ENCODE data around the gene SLC35E3. TPM values are rescaled to one million over a fixed set of nuclear protein-coding genes. Genes with fewer than 3 reads are reported as not detected.

The SLC35E3 gene
- total and polyA plus RNA-seq, 2 of the 13 experiments (the other 11 are each of a cell fraction or from before 2014, with no cell fraction given) = 13.0 to 22.1 TPM

DNA sequence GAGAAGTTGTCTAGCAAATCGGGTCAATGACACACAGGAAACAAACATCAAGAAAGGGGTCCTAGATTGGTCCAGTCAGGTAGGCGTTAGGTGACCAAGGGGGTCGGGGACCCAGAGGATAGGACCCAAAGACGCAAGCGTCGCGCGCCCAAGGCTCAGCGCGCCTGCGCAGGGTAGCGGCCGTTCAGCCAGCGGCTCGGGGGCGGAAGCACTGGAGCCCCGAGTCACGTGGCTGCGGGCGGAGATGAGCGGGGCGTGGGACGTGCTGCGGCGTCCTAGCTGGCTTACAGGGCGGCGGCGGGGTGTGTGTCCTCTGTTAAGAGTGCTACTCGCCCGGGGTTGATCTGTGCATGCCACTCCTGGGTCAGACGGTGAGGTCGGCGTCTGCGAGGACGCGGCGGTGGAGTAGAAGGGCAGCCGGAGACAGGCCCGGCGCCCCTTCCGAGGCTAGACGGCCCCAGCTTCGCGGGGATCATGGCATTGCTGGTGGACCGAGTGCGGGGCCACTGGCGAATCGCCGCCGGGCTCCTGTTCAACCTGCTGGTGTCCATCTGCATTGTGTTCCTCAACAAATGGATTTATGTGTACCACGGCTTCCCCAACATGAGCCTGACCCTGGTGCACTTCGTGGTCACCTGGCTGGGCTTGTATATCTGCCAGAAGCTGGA, at the start of gene SLC35E3 (continued):
- TF ChIP-seq TCF12 (IDR thresholded peaks at IDR 0.05) = no peak
- 0 out of 2 replicates have a peak, but pooled peaks have one; percentile 78 for TF ChIP-seq TCF12 (CRISPR knock-in tag; IDR thresholded peaks at IDR 0.05)
- TF ChIP-seq, protein P1, sequence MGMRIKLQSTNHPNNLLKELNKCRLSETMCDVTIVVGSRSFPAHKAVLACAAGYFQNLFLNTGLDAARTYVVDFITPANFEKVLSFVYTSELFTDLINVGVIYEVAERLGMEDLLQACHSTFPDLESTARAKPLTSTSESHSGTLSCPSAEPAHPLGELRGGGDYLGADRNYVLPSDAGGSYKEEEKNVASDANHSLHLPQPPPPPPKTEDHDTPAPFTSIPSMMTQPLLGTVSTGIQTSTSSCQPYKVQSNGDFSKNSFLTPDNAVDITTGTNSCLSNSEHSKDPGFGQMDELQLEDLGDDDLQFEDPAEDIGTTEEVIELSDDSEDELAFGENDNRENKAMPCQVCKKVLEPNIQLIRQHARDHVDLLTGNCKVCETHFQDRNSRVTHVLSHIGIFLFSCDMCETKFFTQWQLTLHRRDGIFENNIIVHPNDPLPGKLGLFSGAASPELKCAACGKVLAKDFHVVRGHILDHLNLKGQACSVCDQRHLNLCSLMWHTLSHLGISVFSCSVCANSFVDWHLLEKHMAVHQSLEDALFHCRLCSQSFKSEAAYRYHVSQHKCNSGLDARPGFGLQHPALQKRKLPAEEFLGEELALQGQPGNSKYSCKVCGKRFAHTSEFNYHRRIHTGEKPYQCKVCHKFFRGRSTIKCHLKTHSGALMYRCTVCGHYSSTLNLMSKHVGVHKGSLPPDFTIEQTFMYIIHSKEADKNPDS (CRISPR knock-in tag; IDR thresholded peaks at IDR 0.05) = no peak
- no peak for TF ChIP-seq BRD4 (CRISPR knock-in tag; IDR thresholded peaks at IDR 0.05)
- TF ChIP-seq, protein P2, sequence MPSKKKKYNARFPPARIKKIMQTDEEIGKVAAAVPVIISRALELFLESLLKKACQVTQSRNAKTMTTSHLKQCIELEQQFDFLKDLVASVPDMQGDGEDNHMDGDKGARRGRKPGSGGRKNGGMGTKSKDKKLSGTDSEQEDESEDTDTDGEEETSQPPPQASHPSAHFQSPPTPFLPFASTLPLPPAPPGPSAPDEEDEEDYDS (CRISPR knock-in tag; IDR thresholded peaks at IDR 0.05) = peak; percentile 71
- TF ChIP-seq, protein P3, sequence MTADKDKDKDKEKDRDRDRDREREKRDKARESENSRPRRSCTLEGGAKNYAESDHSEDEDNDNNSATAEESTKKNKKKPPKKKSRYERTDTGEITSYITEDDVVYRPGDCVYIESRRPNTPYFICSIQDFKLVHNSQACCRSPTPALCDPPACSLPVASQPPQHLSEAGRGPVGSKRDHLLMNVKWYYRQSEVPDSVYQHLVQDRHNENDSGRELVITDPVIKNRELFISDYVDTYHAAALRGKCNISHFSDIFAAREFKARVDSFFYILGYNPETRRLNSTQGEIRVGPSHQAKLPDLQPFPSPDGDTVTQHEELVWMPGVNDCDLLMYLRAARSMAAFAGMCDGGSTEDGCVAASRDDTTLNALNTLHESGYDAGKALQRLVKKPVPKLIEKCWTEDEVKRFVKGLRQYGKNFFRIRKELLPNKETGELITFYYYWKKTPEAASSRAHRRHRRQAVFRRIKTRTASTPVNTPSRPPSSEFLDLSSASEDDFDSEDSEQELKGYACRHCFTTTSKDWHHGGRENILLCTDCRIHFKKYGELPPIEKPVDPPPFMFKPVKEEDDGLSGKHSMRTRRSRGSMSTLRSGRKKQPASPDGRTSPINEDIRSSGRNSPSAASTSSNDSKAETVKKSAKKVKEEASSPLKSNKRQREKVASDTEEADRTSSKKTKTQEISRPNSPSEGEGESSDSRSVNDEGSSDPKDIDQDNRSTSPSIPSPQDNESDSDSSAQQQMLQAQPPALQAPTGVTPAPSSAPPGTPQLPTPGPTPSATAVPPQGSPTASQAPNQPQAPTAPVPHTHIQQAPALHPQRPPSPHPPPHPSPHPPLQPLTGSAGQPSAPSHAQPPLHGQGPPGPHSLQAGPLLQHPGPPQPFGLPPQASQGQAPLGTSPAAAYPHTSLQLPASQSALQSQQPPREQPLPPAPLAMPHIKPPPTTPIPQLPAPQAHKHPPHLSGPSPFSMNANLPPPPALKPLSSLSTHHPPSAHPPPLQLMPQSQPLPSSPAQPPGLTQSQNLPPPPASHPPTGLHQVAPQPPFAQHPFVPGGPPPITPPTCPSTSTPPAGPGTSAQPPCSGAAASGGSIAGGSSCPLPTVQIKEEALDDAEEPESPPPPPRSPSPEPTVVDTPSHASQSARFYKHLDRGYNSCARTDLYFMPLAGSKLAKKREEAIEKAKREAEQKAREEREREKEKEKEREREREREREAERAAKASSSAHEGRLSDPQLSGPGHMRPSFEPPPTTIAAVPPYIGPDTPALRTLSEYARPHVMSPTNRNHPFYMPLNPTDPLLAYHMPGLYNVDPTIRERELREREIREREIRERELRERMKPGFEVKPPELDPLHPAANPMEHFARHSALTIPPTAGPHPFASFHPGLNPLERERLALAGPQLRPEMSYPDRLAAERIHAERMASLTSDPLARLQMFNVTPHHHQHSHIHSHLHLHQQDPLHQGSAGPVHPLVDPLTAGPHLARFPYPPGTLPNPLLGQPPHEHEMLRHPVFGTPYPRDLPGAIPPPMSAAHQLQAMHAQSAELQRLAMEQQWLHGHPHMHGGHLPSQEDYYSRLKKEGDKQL (CRISPR knock-in tag; IDR thresholded peaks at IDR 0.05; ENCODE audit: low read depth) = no peak
- peak; percentile 87; the same call in 1 of the 2 replicates for TF ChIP-seq ZNF333 (CRISPR knock-in tag; IDR thresholded peaks at IDR 0.05; ENCODE audit: borderline replicate concordance)
- TF ChIP-seq, protein P4, sequence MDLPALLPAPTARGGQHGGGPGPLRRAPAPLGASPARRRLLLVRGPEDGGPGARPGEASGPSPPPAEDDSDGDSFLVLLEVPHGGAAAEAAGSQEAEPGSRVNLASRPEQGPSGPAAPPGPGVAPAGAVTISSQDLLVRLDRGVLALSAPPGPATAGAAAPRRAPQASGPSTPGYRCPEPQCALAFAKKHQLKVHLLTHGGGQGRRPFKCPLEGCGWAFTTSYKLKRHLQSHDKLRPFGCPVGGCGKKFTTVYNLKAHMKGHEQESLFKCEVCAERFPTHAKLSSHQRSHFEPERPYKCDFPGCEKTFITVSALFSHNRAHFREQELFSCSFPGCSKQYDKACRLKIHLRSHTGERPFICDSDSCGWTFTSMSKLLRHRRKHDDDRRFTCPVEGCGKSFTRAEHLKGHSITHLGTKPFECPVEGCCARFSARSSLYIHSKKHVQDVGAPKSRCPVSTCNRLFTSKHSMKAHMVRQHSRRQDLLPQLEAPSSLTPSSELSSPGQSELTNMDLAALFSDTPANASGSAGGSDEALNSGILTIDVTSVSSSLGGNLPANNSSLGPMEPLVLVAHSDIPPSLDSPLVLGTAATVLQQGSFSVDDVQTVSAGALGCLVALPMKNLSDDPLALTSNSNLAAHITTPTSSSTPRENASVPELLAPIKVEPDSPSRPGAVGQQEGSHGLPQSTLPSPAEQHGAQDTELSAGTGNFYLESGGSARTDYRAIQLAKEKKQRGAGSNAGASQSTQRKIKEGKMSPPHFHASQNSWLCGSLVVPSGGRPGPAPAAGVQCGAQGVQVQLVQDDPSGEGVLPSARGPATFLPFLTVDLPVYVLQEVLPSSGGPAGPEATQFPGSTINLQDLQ (CRISPR knock-in tag; IDR thresholded peaks at IDR 0.05) = 0 out of 2 replicates have a peak, but pooled peaks have one; percentile 62
- TF ChIP-seq ZKSCAN8 (CRISPR knock-in tag; IDR thresholded peaks at IDR 0.05; ENCODE audit: borderline replicate concordance) = no peak
- TF ChIP-seq ZNF382 (CRISPR knock-in tag; IDR thresholded peaks at IDR 0.05; ENCODE audit: borderline replicate concordance) = no peak
- peak; percentile 43; the same call in 1 of the 2 replicates for TF ChIP-seq ZNF224 (CRISPR knock-in tag; IDR thresholded peaks at IDR 0.05)
- TF ChIP-seq BORCS8-MEF2B (CRISPR knock-in tag; IDR thresholded peaks at IDR 0.05) = peak; percentile 68
- TF ChIP-seq, protein P5, sequence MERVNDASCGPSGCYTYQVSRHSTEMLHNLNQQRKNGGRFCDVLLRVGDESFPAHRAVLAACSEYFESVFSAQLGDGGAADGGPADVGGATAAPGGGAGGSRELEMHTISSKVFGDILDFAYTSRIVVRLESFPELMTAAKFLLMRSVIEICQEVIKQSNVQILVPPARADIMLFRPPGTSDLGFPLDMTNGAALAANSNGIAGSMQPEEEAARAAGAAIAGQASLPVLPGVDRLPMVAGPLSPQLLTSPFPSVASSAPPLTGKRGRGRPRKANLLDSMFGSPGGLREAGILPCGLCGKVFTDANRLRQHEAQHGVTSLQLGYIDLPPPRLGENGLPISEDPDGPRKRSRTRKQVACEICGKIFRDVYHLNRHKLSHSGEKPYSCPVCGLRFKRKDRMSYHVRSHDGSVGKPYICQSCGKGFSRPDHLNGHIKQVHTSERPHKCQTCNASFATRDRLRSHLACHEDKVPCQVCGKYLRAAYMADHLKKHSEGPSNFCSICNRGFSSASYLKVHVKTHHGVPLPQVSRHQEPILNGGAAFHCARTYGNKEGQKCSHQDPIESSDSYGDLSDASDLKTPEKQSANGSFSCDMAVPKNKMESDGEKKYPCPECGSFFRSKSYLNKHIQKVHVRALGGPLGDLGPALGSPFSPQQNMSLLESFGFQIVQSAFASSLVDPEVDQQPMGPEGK (CRISPR knock-in tag; IDR thresholded peaks at IDR 0.05) = peak; percentile 32; the same call in 1 of the 2 replicates
- TF ChIP-seq MAFG (CRISPR knock-in tag; IDR thresholded peaks at IDR 0.05) = no peak
- TF ChIP-seq ZBTB8A (CRISPR knock-in tag; IDR thresholded peaks at IDR 0.05; ENCODE audit: borderline replicate concordance, low read depth) = no peak

Data from HepG2 (cell line).